Heart left ventricle (tissue), 16 donors: Measurements from ENCODE around the gene COL15A1. TPM values are rescaled to one million over a fixed set of nuclear protein-coding genes. Genes with fewer than 3 reads are reported as not detected.

Source experiments
- ATAC-seq, 4 donors: fragments of 200-7000 bp; cut with Tn5 transposase; one replicate each; pipeline ENCODE4 v1.9.1; 2020 to 2022; ENCODE audit warnings: moderate library complexity in 4 of 4, mild to moderate bottlenecking in 3 of 4, moderate number of reproducible peaks in 1 of 4
- DNase-seq, 5 donors: peaks; one replicate each; pipeline ENCODE4 v3.0.0-alpha.2; 2020
- H3K27ac ChIP-seq, 12 donors: fragments of 200-600 bp; sonication (generic) in 4 of 12; one replicate each; pipeline versions ENCODE4 v1.5.0 to v1.8.0; 2016 to 2022; ENCODE audit warnings: mild to moderate bottlenecking in 2 of 12
- H3K27me3 ChIP-seq, 9 donors: fragments of 200-600 bp; sonication (generic) in 2 of 9; one replicate each; pipeline versions ENCODE4 v1.5.1 to v1.8.0; 2016 to 2022; ENCODE audit warnings: mild to moderate bottlenecking in 3 of 9
- H3K36me3 ChIP-seq, 9 donors: fragments of 200-600 bp; sonication (generic) in 2 of 9; one replicate each; pipeline versions ENCODE4 v1.5.0 to v1.8.0; 2018 to 2022; ENCODE audit warnings: mild to moderate bottlenecking in 2 of 9
- H3K4me1 ChIP-seq, 12 donors: fragments of 200-600 bp; sonication (generic) in 4 of 12; one replicate each; pipeline versions ENCODE4 v1.5.0 to v1.8.0; 2016 to 2022; ENCODE audit warnings: mild to moderate bottlenecking in 3 of 12
- H3K4me3 ChIP-seq, 12 donors: fragments of 200-600 bp; sonication (generic) in 4 of 12; one replicate each; pipeline versions ENCODE4 v1.5.0 to v1.8.0; 2017 to 2022; ENCODE audit warnings: mild to moderate bottlenecking in 9 of 12, moderate library complexity in 4 of 12
- H3K9me3 ChIP-seq, 12 donors: fragments of 200-600 bp; sonication (generic) in 4 of 12; one replicate each; pipeline versions ENCODE4 v1.5.0 to v1.8.0; 2016 to 2022; ENCODE audit warnings: mild to moderate bottlenecking in 1 of 12
- POLR2A ChIP-seq, 2 donors: fragments of 450-650 bp; IDR thresholded peaks; one replicate each; pipeline ENCODE4 v1.6.1; 2017; ENCODE audit warnings: antibody characterized with exemption in 2 of 2, mild to moderate bottlenecking in 2 of 2, moderate library complexity in 2 of 2
- WGBS, 4 donors: extraction: QIAGEN DNeasy Blood & Tissue Kit in 2 of 4; methylation state at CpG; one replicate each; pipeline versions ENCODE4 v1.1.5 to v1.1.7; 2013 to 2018; 5-methylcytosine and 5-hydroxymethylcytosine counted together
- intact Hi-C, 10 donors: fragments of 100-400 bp; cut with DNase I; formaldehyde crosslinking; loops; one replicate each; pipeline versions ENCODE4 v1.11.1 to v1.14.2; 2022
- polyA plus RNA-seq, 2 donors: library from polyadenylated mRNA; stranded (reverse); fragments of 200-250 nt; gene quantifications; one replicate each; pipeline ENCODE4 v1.2.3, GENCODE V29; 2013
- total RNA-seq, 9 donors: library from RNA; depleted of rRNA in 2 of 9; stranded (reverse); fragments of >200 nt in 2 of 9; fragmentation: NEBNext Ultra II Directional in 3 of 9; extraction: Animal tissue kit (Norgen Biotek cat#: 25700) in 3 of 9; gene quantifications; one replicate each; pipeline versions ENCODE4 v1.1.0 to v1.2.4, GENCODE V29; 2016 to 2023
- TF ChIP-seq, protein P1 (sequence below), 12 donors: fragments of 200-600 bp; sonication (generic) in 4 of 12; IDR thresholded peaks; one replicate each; pipeline versions ENCODE4 v1.5.0 to v1.8.0; 2018 to 2022; ENCODE audit warnings: antibody characterized with exemption in 12 of 12, mild to moderate bottlenecking in 5 of 12
- donor health status: ischemic (EF 13 %, LVEDD 7.1; RV severe dilation, severe dysfunction).
- donor health status: healthy with polysubstance abuse.
- donor health status: DM: no; HTN: yes; CAD: no.
- donor health status: DM: no; HTN: no; CAD: no.
- donor health status: ischemic (EF 25% LVEDD 6.9; RV normal size, moderate dysfunction).
- donor health status: ischemic (EF 25% LVEDD 5.7; RV mildly dilated, moderate dysfunction).
- donor health status: healthy.
- donor health status: DM: yes; HTN: yes; CAD: no.
- donor health status: ischemic (EF 35%, LVEDD 5.7; RV mildly dilated, moderate dysfunction).
- donor health status: nonischemic (EF 11% LVEDD 7.7; RV severe dilation, severe dysfunction).
- donor health status: DM: yes; HTN: yes; CAD: no.
- donor health status: PGD.
- donor health status: ischemic (EF 29% LVEDD 5.4; RV normal size, mild dysfunction).
- donor health status: nonischemic (EF 23%, LVEDD 6.1; RV moderate dilation, normal function).

COL15A1 gene
- total and polyA plus RNA-seq, 11 donors: 12.4 to 81.0 (median 38.8) TPM

- peaks cover 0 to 9% (median 0%) of the 10 kb centered on the region in 12 donors for H3K9me3 ChIP-seq
- intact Hi-C loops: loop anchor here in 1 of 10 donors (10.0 kb wide), 1 partner anchor 98 kb away; no protein-coding TSS in a partner anchor
- 70 to 82% (median 73%) methylated on average over 11 of the region's 11 CpGs for whole genome bisulfite sequencing, 4 donors
These were observed 159.6 kb downstream of the COL15A1 start for GRCh38 chr9:99103054-99103895.

DNA sequence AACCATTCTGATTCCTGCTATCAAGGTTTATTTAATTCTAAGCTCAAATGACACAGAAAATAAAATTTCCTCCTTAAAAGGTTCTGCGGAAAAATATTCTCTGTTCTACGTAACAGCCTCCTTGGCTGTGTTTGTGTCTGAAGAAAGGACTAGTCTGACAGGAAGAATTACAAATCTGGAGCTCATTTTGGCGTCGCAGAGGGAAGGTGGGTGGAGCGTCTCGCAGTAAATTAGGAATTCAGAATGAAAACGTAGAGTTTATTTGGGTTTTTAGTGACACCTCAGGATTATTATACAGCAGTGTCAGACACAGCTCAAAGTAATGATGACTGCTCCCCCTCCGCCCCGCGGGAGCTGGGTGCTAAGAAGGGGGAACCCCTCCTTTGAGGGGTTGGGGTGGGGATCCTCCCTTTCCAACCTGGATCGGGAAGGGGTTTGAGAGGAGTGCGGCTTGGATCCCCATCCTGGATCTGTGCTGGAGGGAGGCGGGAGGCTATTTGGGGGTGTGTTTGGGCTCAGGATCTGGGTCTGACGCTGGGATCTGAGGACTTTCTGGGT lies 160.3 kb downstream of the COL15A1 start:
- peak overlapping the region; percentile 73 to 91 (median 90) for H3K27ac ChIP-seq
- no peaks in the 10 kb centered on the region for H3K36me3 ChIP-seq
- H3K9me3 ChIP-seq: peaks cover 0 to 5% (median 0%) of the 10 kb centered on the region in 12 donors
- H3K4me1 ChIP-seq: peaks cover 0 to 48% (median 38%) of the 10 kb centered on the region in 12 donors
- ATAC-seq (peak in 1 of 4 donors; percentile 27), DNase-seq (peak in 3 of 5 donors; percentile 32 to 39 (median 38))
- intact Hi-C loops: loop anchor here in 1 of 10 donors (10.0 kb wide), 1 partner anchor 99 kb away; no protein-coding TSS in a partner anchor
- H3K27me3 ChIP-seq: no peaks in the 10 kb centered on the region
- TF ChIP-seq POLR2A (IDR thresholded peaks at IDR 0.05): no peak
- TF ChIP-seq, protein P1, sequence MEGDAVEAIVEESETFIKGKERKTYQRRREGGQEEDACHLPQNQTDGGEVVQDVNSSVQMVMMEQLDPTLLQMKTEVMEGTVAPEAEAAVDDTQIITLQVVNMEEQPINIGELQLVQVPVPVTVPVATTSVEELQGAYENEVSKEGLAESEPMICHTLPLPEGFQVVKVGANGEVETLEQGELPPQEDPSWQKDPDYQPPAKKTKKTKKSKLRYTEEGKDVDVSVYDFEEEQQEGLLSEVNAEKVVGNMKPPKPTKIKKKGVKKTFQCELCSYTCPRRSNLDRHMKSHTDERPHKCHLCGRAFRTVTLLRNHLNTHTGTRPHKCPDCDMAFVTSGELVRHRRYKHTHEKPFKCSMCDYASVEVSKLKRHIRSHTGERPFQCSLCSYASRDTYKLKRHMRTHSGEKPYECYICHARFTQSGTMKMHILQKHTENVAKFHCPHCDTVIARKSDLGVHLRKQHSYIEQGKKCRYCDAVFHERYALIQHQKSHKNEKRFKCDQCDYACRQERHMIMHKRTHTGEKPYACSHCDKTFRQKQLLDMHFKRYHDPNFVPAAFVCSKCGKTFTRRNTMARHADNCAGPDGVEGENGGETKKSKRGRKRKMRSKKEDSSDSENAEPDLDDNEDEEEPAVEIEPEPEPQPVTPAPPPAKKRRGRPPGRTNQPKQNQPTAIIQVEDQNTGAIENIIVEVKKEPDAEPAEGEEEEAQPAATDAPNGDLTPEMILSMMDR (IDR thresholded peaks at IDR 0.05): no peak
- WGBS, 4 donors: 22 to 28% (median 24%) methylated on average over 13 to 14 of the region's 14 CpGs
- H3K4me3 ChIP-seq: peak overlapping the region; percentile 35 to 95 (median 82)

More at GRCh38 chr9:99103054-99103895, 159.6 kb downstream of the COL15A1 start:
- Histone ChIP-seq H3K4me1 (peaks cover 0 to 43% (median 34%) of the 10 kb centered on the region in 12 donors), H3K27me3 (no peaks in the 10 kb centered on the region), H3K36me3 (no peaks in the 10 kb centered on the region), H3K27ac (peak overlapping the region; percentile 70 to 91 (median 89)), H3K4me3 (peak overlapping the region in 7 of 12 donors; percentile 60 to 95 (median 87))
- ATAC-seq: no peak
- no peak for DNase-seq
- no peak for TF ChIP-seq POLR2A (IDR thresholded peaks at IDR 0.05)
- TF ChIP-seq, protein P1 (IDR thresholded peaks at IDR 0.05): no peak

- Histone ChIP-seq H3K27me3 (no peaks in the 10 kb centered on the region), H3K9me3 (peaks cover 0 to 3% (median 0%) of the 10 kb centered on the region in 12 donors), H3K36me3 (no peaks in the 10 kb centered on the region), H3K27ac (peak within 1 kb of the TSS; percentile 73 to 93 (median 90)), H3K4me3 (peak within 1 kb of the TSS; percentile 63 to 98 (median 88)), H3K4me1 (peaks cover 0 to 54% (median 39%) of the 10 kb centered on the region in 12 donors)
- intact Hi-C loops: loop anchor here in 2 of 10 donors (5.0 to 10.0 kb wide), 2 partner anchors 100 to 118 kb away; partner anchors contain the start of genes ALG2 (in 1 of the 2) and SEC61B (in 1 of the 2)
- 0 to 1% (median 0%) methylated on average over 18 to 60 of the region's 60 CpGs for WGBS, 4 donors
- ATAC-seq: peak; percentile 89 to 96 (median 93)
- TF ChIP-seq, protein P1 (IDR thresholded peaks at IDR 0.05): peak in 4 of 12 donors; percentile 5 to 31 (median 24)
- peak; percentile 72 to 91 for TF ChIP-seq POLR2A (IDR thresholded peaks at IDR 0.05)
- peak; percentile 94 to 98 (median 96) for DNase-seq
These were observed 160.9 kb downstream of the COL15A1 start, which contains the start of gene TGFBR1 for GRCh38 chr9:99104459-99105151. TSS of gene TGFBR1 (plus strand) at chr9:99105113. CDS start at chr9:99105206, 93 bp downstream.
